HepG2 (cell line): ENCODE measurements around the gene CCR3. TPM values are rescaled to one million over a fixed set of nuclear protein-coding genes. Genes with fewer than 3 reads are reported as not detected.

Source experiments
- ATAC-seq: fragments of 200-7000 bp; cut with Tn5 transposase; 3 replicates; pipeline ENCODE4 v1.9.1; 2020; ENCODE audit warnings: mild to moderate bottlenecking, moderate library complexity
- BruUV-seq: library from RNA; stranded (reverse); fragments of 400-500 nt; replicated peaks from 2 replicates; lab custom pipeline; 2021; lab: Mats Ljungman, UMichigan
- CTCF ChIA-PET: fragments of 300-600 bp; formaldehyde crosslinking; extraction: SDS; loops from one replicate; lab custom pipeline; 2021; ENCODE audit warnings: low total read pairs, inconsistent platforms, low intra/inter-chr PET ratio; lab: Yijun Ruan, JAX
- POLR2A ChIA-PET: fragments of 350-600 bp; sonication (Branson Sonifier 250); formaldehyde crosslinking; loops from one replicate; lab custom pipeline; 2020; ENCODE audit warnings: antibody characterized with exemption, inconsistent platforms; lab: Yijun Ruan, JAX
- DNase-seq: peaks from one replicate; pipeline ENCODE4 v3.0.0-alpha.2; 2015; ENCODE audit warnings: low spot score
- FAIRE-seq: peaks from 3 replicates; lab custom pipeline; 2011; peaks lifted over from hg19 to GRCh38; lab: Jason Lieb, UNC
- H2AFZ ChIP-seq: one replicate; pipeline ENCODE4 v1.6.1; 2011; ENCODE audit warnings: low read length, inconsistent platforms
- H3K27ac ChIP-seq: fragments of 300-600 bp; 3 replicates; pipeline ENCODE4 v1.8.0; 2011; ENCODE audit warnings: mixed run types, mild to moderate bottlenecking, mixed read lengths, low read length, inconsistent platforms; ENCODE audit not compliant: insufficient read depth; ENCODE audit errors: extremely low read length
- H3K27me3 ChIP-seq, 2 experiments: fragments of 200-600 bp in 1 of 2; 2 replicates in 1 of 2; 3 replicates in 1 of 2; pipeline versions ENCODE4 v1.6.0 to v1.8.0; 2011; ENCODE audit warnings: low read length in 2 of 2, mild to moderate bottlenecking in 2 of 2, moderate library complexity in 2 of 2, inconsistent platforms in 1 of 2; ENCODE audit not compliant: insufficient read depth in 2 of 2, control insufficient read depth in 1 of 2
- H3K36me3 ChIP-seq, 2 experiments: fragments of 200-600 bp in 1 of 2; replicated peaks in 1 of 2; 2 replicates in 1 of 2; 3 replicates in 1 of 2; pipeline versions ENCODE4 v1.5.1 to v1.8.0; 2011; ENCODE audit warnings: low read length in 2 of 2, inconsistent platforms in 1 of 2; ENCODE audit not compliant: insufficient read depth in 2 of 2, control insufficient read depth in 1 of 2
- H3K4me1 ChIP-seq: 2 replicates; pipeline ENCODE4 v1.5.1; 2012; ENCODE audit warnings: low read length, inconsistent platforms; ENCODE audit not compliant: insufficient read depth
- H3K4me2 ChIP-seq: 2 replicates; pipeline ENCODE4 v1.6.0; 2011; ENCODE audit warnings: low read depth, low read length, inconsistent platforms
- H3K4me3 ChIP-seq, 3 experiments: fragments of 200-600 bp in 1 of 3; sonication (generic), shearing (Covaris generic) in 1 of 3; replicated peaks in 1 of 3; 2 replicates each; pipeline ENCODE4 v1.5.1; 2011 to 2016; ENCODE audit warnings: low read length in 3 of 3, inconsistent platforms in 2 of 3, low read depth in 2 of 3, mild to moderate bottlenecking in 2 of 3, control low read depth in 1 of 3, mixed read lengths in 1 of 3; ENCODE audit not compliant: insufficient read depth in 1 of 3
- H3K79me2 ChIP-seq: one replicate; pipeline ENCODE4 v1.6.1; 2011; ENCODE audit warnings: low read length, inconsistent platforms; ENCODE audit not compliant: insufficient read depth
- H3K9ac ChIP-seq: 2 replicates; pipeline ENCODE4 v1.6.0; 2011; ENCODE audit warnings: mild to moderate bottlenecking, low read depth, low read length, inconsistent platforms; ENCODE audit not compliant: insufficient read depth
- H3K9me3 ChIP-seq: 2 replicates; pipeline ENCODE4 v1.5.1; 2012; ENCODE audit warnings: mild to moderate bottlenecking, low read length
- H4K20me1 ChIP-seq: 2 replicates; pipeline ENCODE4 v1.6.0; 2011; ENCODE audit warnings: inconsistent platforms, mild to moderate bottlenecking, low read length, moderate library complexity; ENCODE audit not compliant: insufficient read depth
- EEA1 ChIP-seq: sonication (generic); formaldehyde crosslinking; IDR thresholded peaks from 2 replicates; pipeline ENCODE4 v1.5.1; 2020; ENCODE audit warnings: mild to moderate bottlenecking, missing genetic modification reagents, borderline replicate concordance
- KDM2A ChIP-seq: sonication (generic); formaldehyde crosslinking; IDR thresholded peaks from 2 replicates; pipeline ENCODE4 v1.4.0; 2020; ENCODE audit warnings: low read depth, missing genetic modification reagents, borderline replicate concordance
- KLF13 ChIP-seq: sonication (generic); formaldehyde crosslinking; IDR thresholded peaks from 2 replicates; pipeline ENCODE4 v1.4.0; 2020; ENCODE audit warnings: mild to moderate bottlenecking, missing genetic modification reagents
- MXI1 ChIP-seq: IDR thresholded peaks from 3 replicates; pipeline ENCODE4 v1.6.1; 2012; ENCODE audit warnings: low read depth, low read length, inconsistent platforms, borderline replicate concordance
- RBFOX2 ChIP-seq: fragments of 200-400 bp; formaldehyde crosslinking; IDR thresholded peaks from 2 replicates; pipeline ENCODE4 v1.6.1; 2017; ENCODE audit warnings: low read depth, mild to moderate bottlenecking, low read length
- SRSF9 ChIP-seq: fragments of 200-400 bp; formaldehyde crosslinking; IDR thresholded peaks from 2 replicates; pipeline ENCODE4 v1.6.1; 2018; ENCODE audit warnings: borderline replicate concordance, mild to moderate bottlenecking, low read depth, low read length; ENCODE audit not compliant: insufficient read depth, poor library complexity, severe bottlenecking
- TEAD2 ChIP-seq: sonication (generic); formaldehyde crosslinking; IDR thresholded peaks from 2 replicates; pipeline ENCODE4 v1.9.0; 2021; ENCODE audit warnings: missing genetic modification reagents
- ZBTB8A ChIP-seq: sonication (generic); formaldehyde crosslinking; IDR thresholded peaks from 2 replicates; pipeline ENCODE4 v1.4.0; 2020; ENCODE audit warnings: mild to moderate bottlenecking, low read depth, missing genetic modification reagents, borderline replicate concordance
- ZNF224 ChIP-seq: sonication (generic); formaldehyde crosslinking; IDR thresholded peaks from 2 replicates; pipeline ENCODE4 v1.5.0; 2020; ENCODE audit warnings: mild to moderate bottlenecking, missing genetic modification reagents
- ZNF235 ChIP-seq: sonication (generic); formaldehyde crosslinking; IDR thresholded peaks from 2 replicates; pipeline ENCODE4 v1.8.1; 2023; ENCODE audit warnings: mild to moderate bottlenecking, missing genetic modification reagents, borderline replicate concordance
- ZNF530 ChIP-seq: sonication (generic); formaldehyde crosslinking; IDR thresholded peaks from 2 replicates; pipeline ENCODE4 v1.5.0; 2020; ENCODE audit warnings: low read depth, mild to moderate bottlenecking, missing genetic modification reagents
- ZNF563 ChIP-seq: sonication (generic); formaldehyde crosslinking; IDR thresholded peaks from 2 replicates; pipeline ENCODE4 v1.8.0; 2022; ENCODE audit warnings: mild to moderate bottlenecking, moderate library complexity, missing genetic modification reagents
- ZNF883 ChIP-seq: sonication (generic); formaldehyde crosslinking; IDR thresholded peaks from 2 replicates; pipeline ENCODE4 v1.5.1; 2020; ENCODE audit warnings: mild to moderate bottlenecking, missing genetic modification reagents; ENCODE audit errors: not compliant biosample characterization
- WGBS: methylation state at CpG from one replicate; pipeline ENCODE4 v1.1.6; 2017; ENCODE audit warnings: low lambda C conversion rate; 5-methylcytosine and 5-hydroxymethylcytosine counted together
- in situ Hi-C: cut with HindIII; loops from 2 replicates; pipeline ENCODE4 v1.10.0; 2017; ENCODE audit warnings: low pct_unique_long_range_greater_than_20kb; ENCODE audit not compliant: extremely low pct_ligation_motif_present
- intact Hi-C: fragments of 100-400 bp; cut with micrococcal nuclease; formaldehyde crosslinking; loops from one replicate; pipeline ENCODE4 v1.10.0; 2022; ENCODE audit not compliant: unreplicated experiment
- polyA plus RNA-seq, 8 experiments: library from polyadenylated mRNA; depleted of rRNA in 3 of 8; stranded (reverse) in 7 of 8; unstranded in 1 of 8; fragments of >200 nt; fragmentation: Illumina TruSeq in 4 of 8; extraction: Trizol in 4 of 8; gene quantifications; 2 replicates each; pipeline versions ENCODE4 v1.2.1 to v1.2.3, GENCODE V29; 2011 to 2016; ENCODE audit warnings: low read depth in 4 of 8, missing spikeins in 1 of 8, mixed read lengths in 1 of 8; ENCODE audit not compliant: insufficient read depth in 1 of 8
- total RNA-seq, 5 experiments: library from RNA; depleted of rRNA; stranded (reverse); fragments of >200 nt; fragmentation: Illumina TruSeq; extraction: Trizol; gene quantifications; 2 replicates each; pipeline ENCODE4 v1.2.3, GENCODE V29; 2016; ENCODE audit warnings: low read depth in 1 of 5
- TF ChIP-seq, protein P1 (sequence below): sonication (generic); formaldehyde crosslinking; IDR thresholded peaks from 2 replicates; pipeline ENCODE4 v1.5.0; 2020; ENCODE audit warnings: missing genetic modification reagents
- TF ChIP-seq, protein P2 (sequence below): sonication (generic); formaldehyde crosslinking; IDR thresholded peaks from 2 replicates; pipeline ENCODE4 v1.5.0; 2020; ENCODE audit warnings: missing genetic modification reagents

The CCR3 gene
- total and polyA plus RNA-seq, 2 of the 13 experiments (the other 11 are each of a cell fraction or from before 2014, with no cell fraction given), result not detected

DNA sequence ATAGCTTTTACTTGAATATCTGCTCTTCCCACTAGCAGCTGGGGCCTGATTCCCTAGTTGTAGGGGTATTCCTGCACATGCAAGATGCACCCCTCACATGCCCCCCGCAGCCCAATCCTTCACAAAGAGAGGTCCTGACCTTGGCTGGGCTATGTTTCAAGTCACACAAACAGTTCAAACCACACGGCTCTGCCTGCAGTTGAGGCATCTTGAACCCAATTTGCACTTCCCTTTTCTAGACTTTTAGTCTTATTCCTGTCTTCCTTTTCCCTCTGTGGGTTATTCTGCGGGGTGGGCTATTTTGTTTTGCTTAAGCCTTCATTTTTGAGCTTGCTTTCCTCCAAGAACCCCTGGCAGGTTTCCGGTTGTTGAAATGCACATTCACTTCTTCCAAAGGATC, 20.9 kb upstream of the CCR3 start:
- Histone ChIP-seq H3K4me3 (no peak overlapping the region), H4K20me1 (no peaks in the 10 kb centered on the region), H3K9me3 (peaks cover 3% of the 10 kb centered on the region; the same call in 1 of the 2 replicates), H2AFZ (no peak overlapping the region), H3K79me2 (no peaks in the 10 kb centered on the region), H3K27ac (no peak overlapping the region), H3K27me3 (no peaks in the 10 kb centered on the region), H3K4me1 (no peaks in the 10 kb centered on the region), H3K9ac (no peak overlapping the region), H3K36me3 (no peaks in the 10 kb centered on the region), H3K4me2 (no peak overlapping the region)
- TF ChIP-seq RBFOX2 (no peak), EEA1 (no peak), ZNF563 (CRISPR knock-in tag) (no peak), ZNF883 (no peak), KLF13 (CRISPR knock-in tag) (no peak), TEAD2 (CRISPR knock-in tag) (no peak), ZNF224 (no peak), ZNF235 (CRISPR knock-in tag) (no peak), MXI1 (no peak), ZBTB8A (CRISPR knock-in tag) (no peak), KDM2A (no peak), SRSF9 (no peak), ZNF530 (CRISPR knock-in tag) (no peak)
- TF ChIP-seq, protein P1, sequence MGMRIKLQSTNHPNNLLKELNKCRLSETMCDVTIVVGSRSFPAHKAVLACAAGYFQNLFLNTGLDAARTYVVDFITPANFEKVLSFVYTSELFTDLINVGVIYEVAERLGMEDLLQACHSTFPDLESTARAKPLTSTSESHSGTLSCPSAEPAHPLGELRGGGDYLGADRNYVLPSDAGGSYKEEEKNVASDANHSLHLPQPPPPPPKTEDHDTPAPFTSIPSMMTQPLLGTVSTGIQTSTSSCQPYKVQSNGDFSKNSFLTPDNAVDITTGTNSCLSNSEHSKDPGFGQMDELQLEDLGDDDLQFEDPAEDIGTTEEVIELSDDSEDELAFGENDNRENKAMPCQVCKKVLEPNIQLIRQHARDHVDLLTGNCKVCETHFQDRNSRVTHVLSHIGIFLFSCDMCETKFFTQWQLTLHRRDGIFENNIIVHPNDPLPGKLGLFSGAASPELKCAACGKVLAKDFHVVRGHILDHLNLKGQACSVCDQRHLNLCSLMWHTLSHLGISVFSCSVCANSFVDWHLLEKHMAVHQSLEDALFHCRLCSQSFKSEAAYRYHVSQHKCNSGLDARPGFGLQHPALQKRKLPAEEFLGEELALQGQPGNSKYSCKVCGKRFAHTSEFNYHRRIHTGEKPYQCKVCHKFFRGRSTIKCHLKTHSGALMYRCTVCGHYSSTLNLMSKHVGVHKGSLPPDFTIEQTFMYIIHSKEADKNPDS, result no peak
- TF ChIP-seq, protein P2, sequence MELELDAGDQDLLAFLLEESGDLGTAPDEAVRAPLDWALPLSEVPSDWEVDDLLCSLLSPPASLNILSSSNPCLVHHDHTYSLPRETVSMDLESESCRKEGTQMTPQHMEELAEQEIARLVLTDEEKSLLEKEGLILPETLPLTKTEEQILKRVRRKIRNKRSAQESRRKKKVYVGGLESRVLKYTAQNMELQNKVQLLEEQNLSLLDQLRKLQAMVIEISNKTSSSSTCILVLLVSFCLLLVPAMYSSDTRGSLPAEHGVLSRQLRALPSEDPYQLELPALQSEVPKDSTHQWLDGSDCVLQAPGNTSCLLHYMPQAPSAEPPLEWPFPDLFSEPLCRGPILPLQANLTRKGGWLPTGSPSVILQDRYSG, result no peak
- FAIRE-seq (no peak), ATAC-seq (no peak), DNase-seq (no peak)
- 2% methylated on average over 4 of the region's 4 CpGs for WGBS
- ChIA-PET CTCF (no interaction called here), POLR2A (no interaction called here)
- intact Hi-C loops, result no loop called here
- no TSS peak for BruUV-seq
- in situ Hi-C loops, result no loop called here
